Transverse colon (tissue), 4 donors: ENCODE results near the gene PSORS1C2.

Experiments used
- CTCF ChIP-seq, 5 experiments: fragments of 200-600 bp in 3 of 5; fragments of 450-650 bp in 2 of 5; sonication (generic) in 3 of 5; IDR thresholded peaks; 1 replicate in 2 of 5; 2 replicates in 3 of 5; pipeline ENCODE4 v1.5.1; 2016 to 2017; ENCODE audit warnings: antibody characterized with exemption in 5 of 5, inconsistent platforms in 3 of 5, mild to moderate bottlenecking in 2 of 5, moderate library complexity in 1 of 5
- POLR2A ChIP-seq: fragments of 450-650 bp; IDR thresholded peaks from one replicate; pipeline ENCODE4 v1.6.1; 2016; ENCODE audit warnings: antibody characterized with exemption, mild to moderate bottlenecking, moderate library complexity
- POLR2AphosphoS5 ChIP-seq, 3 donors: sonication (generic); formaldehyde crosslinking; IDR thresholded peaks; one replicate each; pipeline ENCODE4 v1.6.1; 2016; ENCODE audit warnings: antibody characterized with exemption in 3 of 3

GRCh38 chr6:31156641-31157040 is 17.8 kb upstream of the PSORS1C2 start:
- no peak for TF ChIP-seq CTCF (IDR thresholded peaks at IDR 0.05)
- no peak for TF ChIP-seq POLR2A
- TF ChIP-seq POLR2AphosphoS5 (IDR thresholded peaks at IDR 0.05), result no peak
